ENCODE data around the gene RANBP17.
"Not testable (repeated sequence)": the region's sequence is repeated elsewhere in the genome, so short reads cannot be mapped to it uniquely, and the experiment has no call there.

Gene RANBP17

GRCh38 chr5:170826117-170826516, 35.7 kb upstream of the RANBP17 start:
- ATAC-seq: no peak
- TF ChIP-seq ARNTL (CRISPR knock-in tag; IDR thresholded peaks at IDR 0.05; ENCODE audit: borderline replicate concordance, low read depth) (no peak), ISL1 (CRISPR knock-in tag; IDR thresholded peaks at IDR 0.05) (no peak)
- TF ChIP-seq, protein P1, sequence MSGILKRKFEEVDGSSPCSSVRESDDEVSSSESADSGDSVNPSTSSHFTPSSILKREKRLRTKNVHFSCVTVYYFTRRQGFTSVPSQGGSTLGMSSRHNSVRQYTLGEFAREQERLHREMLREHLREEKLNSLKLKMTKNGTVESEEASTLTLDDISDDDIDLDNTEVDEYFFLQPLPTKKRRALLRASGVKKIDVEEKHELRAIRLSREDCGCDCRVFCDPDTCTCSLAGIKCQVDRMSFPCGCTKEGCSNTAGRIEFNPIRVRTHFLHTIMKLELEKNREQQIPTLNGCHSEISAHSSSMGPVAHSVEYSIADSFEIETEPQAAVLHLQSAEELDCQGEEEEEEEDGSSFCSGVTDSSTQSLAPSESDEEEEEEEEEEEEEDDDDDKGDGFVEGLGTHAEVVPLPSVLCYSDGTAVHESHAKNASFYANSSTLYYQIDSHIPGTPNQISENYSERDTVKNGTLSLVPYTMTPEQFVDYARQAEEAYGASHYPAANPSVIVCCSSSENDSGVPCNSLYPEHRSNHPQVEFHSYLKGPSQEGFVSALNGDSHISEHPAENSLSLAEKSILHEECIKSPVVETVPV (CRISPR knock-in tag; IDR thresholded peaks at IDR 0.05): no peak

GRCh38 chr5:170832241-170832640, 29.6 kb upstream of the RANBP17 start:
- ATAC-seq: no peak
- TF ChIP-seq, protein P2, sequence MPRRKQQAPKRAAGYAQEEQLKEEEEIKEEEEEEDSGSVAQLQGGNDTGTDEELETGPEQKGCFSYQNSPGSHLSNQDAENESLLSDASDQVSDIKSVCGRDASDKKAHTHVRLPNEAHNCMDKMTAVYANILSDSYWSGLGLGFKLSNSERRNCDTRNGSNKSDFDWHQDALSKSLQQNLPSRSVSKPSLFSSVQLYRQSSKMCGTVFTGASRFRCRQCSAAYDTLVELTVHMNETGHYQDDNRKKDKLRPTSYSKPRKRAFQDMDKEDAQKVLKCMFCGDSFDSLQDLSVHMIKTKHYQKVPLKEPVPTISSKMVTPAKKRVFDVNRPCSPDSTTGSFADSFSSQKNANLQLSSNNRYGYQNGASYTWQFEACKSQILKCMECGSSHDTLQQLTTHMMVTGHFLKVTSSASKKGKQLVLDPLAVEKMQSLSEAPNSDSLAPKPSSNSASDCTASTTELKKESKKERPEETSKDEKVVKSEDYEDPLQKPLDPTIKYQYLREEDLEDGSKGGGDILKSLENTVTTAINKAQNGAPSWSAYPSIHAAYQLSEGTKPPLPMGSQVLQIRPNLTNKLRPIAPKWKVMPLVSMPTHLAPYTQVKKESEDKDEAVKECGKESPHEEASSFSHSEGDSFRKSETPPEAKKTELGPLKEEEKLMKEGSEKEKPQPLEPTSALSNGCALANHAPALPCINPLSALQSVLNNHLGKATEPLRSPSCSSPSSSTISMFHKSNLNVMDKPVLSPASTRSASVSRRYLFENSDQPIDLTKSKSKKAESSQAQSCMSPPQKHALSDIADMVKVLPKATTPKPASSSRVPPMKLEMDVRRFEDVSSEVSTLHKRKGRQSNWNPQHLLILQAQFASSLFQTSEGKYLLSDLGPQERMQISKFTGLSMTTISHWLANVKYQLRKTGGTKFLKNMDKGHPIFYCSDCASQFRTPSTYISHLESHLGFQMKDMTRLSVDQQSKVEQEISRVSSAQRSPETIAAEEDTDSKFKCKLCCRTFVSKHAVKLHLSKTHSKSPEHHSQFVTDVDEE (CRISPR knock-in tag; IDR thresholded peaks at IDR 0.05): no peak
- TF ChIP-seq TCF4 (CRISPR knock-in tag; IDR thresholded peaks at IDR 0.05; ENCODE audit: borderline replicate concordance) (no peak), ARNTL (CRISPR knock-in tag; IDR thresholded peaks at IDR 0.05; ENCODE audit: borderline replicate concordance, low read depth) (no peak), ZFP3 (CRISPR knock-in tag; IDR thresholded peaks at IDR 0.05) (no peak), ESRRG (CRISPR knock-in tag; IDR thresholded peaks at IDR 0.05) (no peak), ISL1 (CRISPR knock-in tag; IDR thresholded peaks at IDR 0.05) (no peak), ZC3H10 (CRISPR knock-in tag; IDR thresholded peaks at IDR 0.05) (no peak), BACH2 (CRISPR knock-in tag; IDR thresholded peaks at IDR 0.05; ENCODE audit: borderline replicate concordance) (no peak), ZNF8 (CRISPR knock-in tag; IDR thresholded peaks at IDR 0.05) (no peak), ZFP30 (CRISPR knock-in tag; IDR thresholded peaks at IDR 0.05) (no peak), ZNF70 (CRISPR knock-in tag; IDR thresholded peaks at IDR 0.05) (no peak), SNAI2 (CRISPR knock-in tag; IDR thresholded peaks at IDR 0.05) (no peak)
- TF ChIP-seq, protein P3, sequence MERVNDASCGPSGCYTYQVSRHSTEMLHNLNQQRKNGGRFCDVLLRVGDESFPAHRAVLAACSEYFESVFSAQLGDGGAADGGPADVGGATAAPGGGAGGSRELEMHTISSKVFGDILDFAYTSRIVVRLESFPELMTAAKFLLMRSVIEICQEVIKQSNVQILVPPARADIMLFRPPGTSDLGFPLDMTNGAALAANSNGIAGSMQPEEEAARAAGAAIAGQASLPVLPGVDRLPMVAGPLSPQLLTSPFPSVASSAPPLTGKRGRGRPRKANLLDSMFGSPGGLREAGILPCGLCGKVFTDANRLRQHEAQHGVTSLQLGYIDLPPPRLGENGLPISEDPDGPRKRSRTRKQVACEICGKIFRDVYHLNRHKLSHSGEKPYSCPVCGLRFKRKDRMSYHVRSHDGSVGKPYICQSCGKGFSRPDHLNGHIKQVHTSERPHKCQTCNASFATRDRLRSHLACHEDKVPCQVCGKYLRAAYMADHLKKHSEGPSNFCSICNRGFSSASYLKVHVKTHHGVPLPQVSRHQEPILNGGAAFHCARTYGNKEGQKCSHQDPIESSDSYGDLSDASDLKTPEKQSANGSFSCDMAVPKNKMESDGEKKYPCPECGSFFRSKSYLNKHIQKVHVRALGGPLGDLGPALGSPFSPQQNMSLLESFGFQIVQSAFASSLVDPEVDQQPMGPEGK (CRISPR knock-in tag; IDR thresholded peaks at IDR 0.05; ENCODE audit: borderline replicate concordance): no peak
- TF ChIP-seq, protein P1 (CRISPR knock-in tag; IDR thresholded peaks at IDR 0.05): no peak

GRCh38 chr5:170833981-170834380, 27.8 kb upstream of the RANBP17 start:
- ATAC-seq: not testable (repeated sequence)

DNA sequence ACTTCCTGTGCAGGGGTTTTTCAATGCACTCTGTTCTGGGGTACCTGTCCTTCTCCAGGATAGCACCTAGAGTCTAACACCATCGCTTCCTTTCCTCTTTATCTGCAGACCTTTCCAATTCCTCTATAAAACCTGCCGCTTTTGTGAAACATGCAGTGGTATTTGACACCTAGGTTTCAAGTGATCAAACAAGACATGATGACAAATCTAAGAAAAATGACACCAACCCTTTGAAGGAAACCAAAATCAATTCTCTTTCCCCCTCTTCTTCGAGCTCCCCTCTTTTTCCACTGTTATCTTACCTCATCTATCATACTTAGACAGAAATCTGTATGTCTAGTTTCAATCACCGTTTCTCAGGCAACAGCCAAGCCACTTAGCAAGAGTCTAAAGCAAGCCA, 25.6 kb upstream of the RANBP17 start:
- ATAC-seq: no peak
- TF ChIP-seq RARB (CRISPR knock-in tag; IDR thresholded peaks at IDR 0.05) (no peak), TCF4 (CRISPR knock-in tag; IDR thresholded peaks at IDR 0.05; ENCODE audit: borderline replicate concordance) (no peak), ZFP30 (CRISPR knock-in tag; IDR thresholded peaks at IDR 0.05) (no peak), ZNF8 (CRISPR knock-in tag; IDR thresholded peaks at IDR 0.05) (no peak), ISL1 (CRISPR knock-in tag; IDR thresholded peaks at IDR 0.05) (no peak), TOX (CRISPR knock-in tag; IDR thresholded peaks at IDR 0.05; ENCODE audit: borderline replicate concordance) (no peak), PPARA (CRISPR knock-in tag; IDR thresholded peaks at IDR 0.05; ENCODE audit: borderline replicate concordance) (no peak), POU6F1 (CRISPR knock-in tag; IDR thresholded peaks at IDR 0.05; ENCODE audit: borderline replicate concordance, low read depth) (no peak), ESRRG (CRISPR knock-in tag; IDR thresholded peaks at IDR 0.05) (no peak), ZFP3 (CRISPR knock-in tag; IDR thresholded peaks at IDR 0.05) (no peak), ZNF565 (CRISPR knock-in tag; conservative IDR thresholded peaks at IDR 0.05; ENCODE audit: low read depth) (no peak), ZNF70 (CRISPR knock-in tag; IDR thresholded peaks at IDR 0.05) (no peak), GLIS3 (CRISPR knock-in tag; IDR thresholded peaks at IDR 0.05) (no peak), OSR1 (CRISPR knock-in tag; IDR thresholded peaks at IDR 0.05) (no peak), ZC3H10 (CRISPR knock-in tag; IDR thresholded peaks at IDR 0.05) (no peak), BACH2 (CRISPR knock-in tag; IDR thresholded peaks at IDR 0.05; ENCODE audit: borderline replicate concordance) (no peak)
- TF ChIP-seq, protein P2 (CRISPR knock-in tag; IDR thresholded peaks at IDR 0.05): no peak
- TF ChIP-seq, protein P4, sequence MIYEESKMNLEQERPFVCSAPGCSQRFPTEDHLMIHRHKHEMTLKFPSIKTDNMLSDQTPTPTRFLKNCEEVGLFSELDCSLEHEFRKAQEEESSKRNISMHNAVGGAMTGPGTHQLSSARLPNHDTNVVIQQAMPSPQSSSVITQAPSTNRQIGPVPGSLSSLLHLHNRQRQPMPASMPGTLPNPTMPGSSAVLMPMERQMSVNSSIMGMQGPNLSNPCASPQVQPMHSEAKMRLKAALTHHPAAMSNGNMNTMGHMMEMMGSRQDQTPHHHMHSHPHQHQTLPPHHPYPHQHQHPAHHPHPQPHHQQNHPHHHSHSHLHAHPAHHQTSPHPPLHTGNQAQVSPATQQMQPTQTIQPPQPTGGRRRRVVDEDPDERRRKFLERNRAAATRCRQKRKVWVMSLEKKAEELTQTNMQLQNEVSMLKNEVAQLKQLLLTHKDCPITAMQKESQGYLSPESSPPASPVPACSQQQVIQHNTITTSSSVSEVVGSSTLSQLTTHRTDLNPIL (CRISPR knock-in tag; IDR thresholded peaks at IDR 0.05; ENCODE audit: low read depth): no peak

Data from SK-N-SH treated with all-trans-retinoic acid at 6 μM for 48 hours (cell line).